HepG2 (cell line): ENCODE data around the gene ORMDL2. TPM values are rescaled to one million over a fixed set of nuclear protein-coding genes. Genes with fewer than 3 reads are reported as not detected.

Experiments used
- ATF1 ChIP-seq: IDR thresholded peaks from 2 replicates; pipeline ENCODE4 v1.6.1; 2016; ENCODE audit warnings: mild to moderate bottlenecking, control low read depth
- CHCHD3 ChIP-seq: sonication (generic); formaldehyde crosslinking; IDR thresholded peaks from 2 replicates; pipeline ENCODE4 v1.8.0; 2022; ENCODE audit warnings: mild to moderate bottlenecking, missing genetic modification reagents, moderate library complexity
- DMTF1 ChIP-seq: sonication (generic); formaldehyde crosslinking; IDR thresholded peaks from 2 replicates; pipeline ENCODE4 v1.4.0; 2020; ENCODE audit warnings: mild to moderate bottlenecking, missing genetic modification reagents
- MAF1 ChIP-seq: sonication (generic); formaldehyde crosslinking; IDR thresholded peaks from 2 replicates; pipeline ENCODE4 v1.5.0; 2020; ENCODE audit warnings: missing genetic modification reagents, borderline replicate concordance
- MBNL3 ChIP-seq: fragments of 250-450 bp; sonication (Bioruptor Pico); conservative IDR thresholded peaks from 2 replicates; pipeline ENCODE4 v1.8.0; 2022; ENCODE audit warnings: mild to moderate bottlenecking, inconsistent platforms
- MEF2D ChIP-seq: sonication (generic); formaldehyde crosslinking; IDR thresholded peaks from 2 replicates; pipeline ENCODE4 v1.5.1; 2020; ENCODE audit warnings: mild to moderate bottlenecking, missing genetic modification reagents
- PBX2 ChIP-seq: IDR thresholded peaks from 2 replicates; pipeline ENCODE4 v1.6.1; 2016; ENCODE audit warnings: control low read depth
- PHF5A ChIP-seq: IDR thresholded peaks from one replicate; pipeline ENCODE4 v1.6.1; 2018; ENCODE audit warnings: low read depth, missing genetic modification reagents; ENCODE audit not compliant: unreplicated experiment
- TERF1 ChIP-seq: sonication (generic); formaldehyde crosslinking; IDR thresholded peaks from 2 replicates; pipeline ENCODE4 v1.8.0; 2022; ENCODE audit warnings: mild to moderate bottlenecking, missing genetic modification reagents, moderate library complexity
- XBP1 ChIP-seq: sonication (generic); formaldehyde crosslinking; IDR thresholded peaks from 2 replicates; pipeline ENCODE4 v1.5.0; 2020; ENCODE audit warnings: missing genetic modification reagents
- ZBTB26 ChIP-seq: IDR thresholded peaks from 2 replicates; pipeline ENCODE4 v1.6.1; 2016; ENCODE audit warnings: missing compliant biosample characterization, missing genetic modification reagents, borderline replicate concordance
- ZNF318 ChIP-seq: sonication (generic); formaldehyde crosslinking; IDR thresholded peaks from 2 replicates; pipeline ENCODE4 v1.4.0; 2020; ENCODE audit warnings: mild to moderate bottlenecking, missing genetic modification reagents
- ZNF337 ChIP-seq: sonication (generic); formaldehyde crosslinking; IDR thresholded peaks from 2 replicates; pipeline ENCODE4 v1.5.1; 2020; ENCODE audit warnings: missing genetic modification reagents, low read depth, mild to moderate bottlenecking, borderline replicate concordance
- polyA plus RNA-seq, 8 experiments: library from polyadenylated mRNA; depleted of rRNA in 3 of 8; stranded (reverse) in 7 of 8; unstranded in 1 of 8; fragments of >200 nt; fragmentation: Illumina TruSeq in 4 of 8; extraction: Trizol in 4 of 8; gene quantifications; 2 replicates each; pipeline versions ENCODE4 v1.2.1 to v1.2.3, GENCODE V29; 2011 to 2016; ENCODE audit warnings: low read depth in 4 of 8, missing spikeins in 1 of 8, mixed read lengths in 1 of 8; ENCODE audit not compliant: insufficient read depth in 1 of 8
- total RNA-seq, 5 experiments: library from RNA; depleted of rRNA; stranded (reverse); fragments of >200 nt; fragmentation: Illumina TruSeq; extraction: Trizol; gene quantifications; 2 replicates each; pipeline ENCODE4 v1.2.3, GENCODE V29; 2016; ENCODE audit warnings: low read depth in 1 of 5

ORMDL2 gene
- total and polyA plus RNA-seq, 2 of the 13 experiments (the other 11 are each of a cell fraction or from before 2014, with no cell fraction given): 24.0 to 28.6 TPM

- peak; percentile 93 for TF ChIP-seq PBX2 (CRISPR knock-in tag)
- no peak for TF ChIP-seq DMTF1 (CRISPR knock-in tag)
- no peak for TF ChIP-seq TERF1 (CRISPR knock-in tag)
- TF ChIP-seq MAF1 (CRISPR knock-in tag): no peak
- TF ChIP-seq ZBTB26 (CRISPR knock-in tag): no peak
- peak; percentile 53 for TF ChIP-seq PHF5A (CRISPR knock-in tag)
- TF ChIP-seq ZNF337 (CRISPR knock-in tag): no peak
- no peak for TF ChIP-seq CHCHD3 (CRISPR knock-in tag)
- TF ChIP-seq XBP1 (CRISPR knock-in tag): no peak
- TF ChIP-seq MBNL3: no peak
- TF ChIP-seq ZNF318 (CRISPR knock-in tag): no peak
- peak; percentile 88 for TF ChIP-seq ATF1
- 0 out of 2 replicates have a peak, but pooled peaks have one; percentile 64 for TF ChIP-seq MEF2D (CRISPR knock-in tag)
Observed at GRCh38 chr12:55817345-55818139, at the start of gene ORMDL2, which contains the start of gene SARNP (continued).
